IMR-90 (cell line): ENCODE data around the gene GLIS1. TPM values are rescaled to one million over a fixed set of nuclear protein-coding genes. Genes with fewer than 3 reads are reported as not detected.

Experiments
- ATAC-seq: fragments of 200-7000 bp; cut with Tn5 transposase; 2 replicates; pipeline ENCODE4 v1.9.1; 2020; ENCODE audit warnings: low read depth, mild to moderate bottlenecking, moderate library complexity
- BruUV-seq: library from RNA; stranded (reverse); fragments of 400-500 nt; replicated peaks from 2 replicates; lab custom pipeline; 2021; lab: Mats Ljungman, UMichigan
- CTCF ChIA-PET: fragments of 300-600 bp; formaldehyde crosslinking; extraction: SDS; loops from one replicate; lab custom pipeline; 2021; ENCODE audit warnings: antibody characterized with exemption; lab: Yijun Ruan, JAX
- POLR2A ChIA-PET: fragments of 300-600 bp; sonication (Branson Sonifier 250); formaldehyde crosslinking; loops from one replicate; lab custom pipeline; 2022; ENCODE audit warnings: antibody characterized with exemption; ENCODE audit not compliant: unreplicated experiment; lab: Charles Lee
- DNase-seq: peaks from one replicate; pipeline ENCODE4 v3.0.0; 2013
- H2AFZ ChIP-seq: replicated peaks from 2 replicates; pipeline ENCODE3; 2013; ENCODE audit warnings: low read length, mild to moderate bottlenecking; ENCODE audit not compliant: poor library complexity
- H2AK5ac ChIP-seq: 2 replicates; pipeline ENCODE4 v1.6.1; 2013; ENCODE audit warnings: low read depth, low read length, inconsistent platforms
- H2AK9ac ChIP-seq: replicated peaks from 2 replicates; pipeline ENCODE3; 2013; ENCODE audit warnings: mild to moderate bottlenecking, low read depth, low read length, moderate library complexity; ENCODE audit not compliant: poor library complexity
- H2BK120ac ChIP-seq: 2 replicates; pipeline ENCODE4 v1.6.1; 2013; ENCODE audit warnings: low read depth, low read length, inconsistent platforms
- H2BK15ac ChIP-seq: 3 replicates; pipeline ENCODE4 v1.6.1; 2013; ENCODE audit warnings: low read depth, low read length, inconsistent platforms
- H2BK20ac ChIP-seq: 2 replicates; pipeline ENCODE4 v1.6.1; 2013; ENCODE audit warnings: low read depth, mild to moderate bottlenecking, inconsistent platforms, low read length, moderate library complexity
- H2BK5ac ChIP-seq: 2 replicates; pipeline ENCODE4 v1.6.1; 2013; ENCODE audit warnings: mild to moderate bottlenecking, low read depth, low read length, inconsistent platforms; ENCODE audit not compliant: poor library complexity, severe bottlenecking
- H3K14ac ChIP-seq: replicated peaks from 2 replicates; pipeline ENCODE4 v1.6.1; 2013; ENCODE audit warnings: low read depth, low read length, inconsistent platforms
- H3K18ac ChIP-seq: 2 replicates; pipeline ENCODE4 v1.6.1; 2013; ENCODE audit warnings: low read depth, low read length, control low read depth
- H3K23ac ChIP-seq: 2 replicates; pipeline ENCODE4 v1.6.1; 2013; ENCODE audit warnings: low read depth, low read length, inconsistent platforms
- H3K27ac ChIP-seq: 2 replicates; pipeline ENCODE4 v1.5.1; 2013; ENCODE audit warnings: mild to moderate bottlenecking, control low read depth, low read length; ENCODE audit not compliant: insufficient read depth
- H3K27me3 ChIP-seq: 2 replicates; pipeline ENCODE4 v1.6.1; 2013; ENCODE audit warnings: low read length; ENCODE audit not compliant: control insufficient read depth, insufficient read depth
- H3K36me3 ChIP-seq: 2 replicates; pipeline ENCODE4 v1.6.1; 2013; ENCODE audit warnings: low read length, mixed read lengths; ENCODE audit not compliant: control insufficient read depth, insufficient read depth
- H3K4ac ChIP-seq: 2 replicates; pipeline ENCODE4 v1.6.1; 2013; ENCODE audit warnings: low read depth, low read length, inconsistent platforms
- H3K4me1 ChIP-seq: 2 replicates; pipeline ENCODE4 v1.6.1; 2013; ENCODE audit warnings: low read length, mixed read lengths; ENCODE audit not compliant: control insufficient read depth, insufficient read depth
- H3K4me2 ChIP-seq: 2 replicates; pipeline ENCODE4 v1.6.1; 2013; ENCODE audit warnings: low read depth, mild to moderate bottlenecking, control low read depth, low read length, moderate library complexity
- H3K4me3 ChIP-seq: 2 replicates; pipeline ENCODE4 v1.5.1; 2013; ENCODE audit warnings: low read depth, mild to moderate bottlenecking, control low read depth, low read length, moderate library complexity; ENCODE audit not compliant: insufficient read depth
- H3K56ac ChIP-seq: 2 replicates; pipeline ENCODE4 v1.6.1; 2013; ENCODE audit warnings: low read length, inconsistent platforms; ENCODE audit not compliant: insufficient read depth; ENCODE audit errors: extremely low read depth
- H3K79me1 ChIP-seq, 2 experiments: 2 replicates each; pipeline ENCODE4 v1.6.1; 2013; ENCODE audit warnings: low read length in 2 of 2, inconsistent platforms in 1 of 2, low read depth in 1 of 2
- H3K9ac ChIP-seq: 2 replicates; pipeline ENCODE4 v1.6.1; 2013; ENCODE audit warnings: low read depth, low read length, control low read depth
- H3K9me1 ChIP-seq: 2 replicates; pipeline ENCODE4 v1.6.1; 2013; ENCODE audit warnings: low read length, inconsistent platforms; ENCODE audit not compliant: insufficient read depth
- H3K9me3 ChIP-seq: 2 replicates; pipeline ENCODE4 v1.6.1; 2013; ENCODE audit warnings: low read length; ENCODE audit not compliant: control insufficient read depth, insufficient read depth
- H4K20me1 ChIP-seq: 2 replicates; pipeline ENCODE4 v1.6.1; 2013; ENCODE audit warnings: low read length, inconsistent platforms; ENCODE audit not compliant: insufficient read depth
- H4K5ac ChIP-seq: 2 replicates; pipeline ENCODE4 v1.6.1; 2013; ENCODE audit warnings: mild to moderate bottlenecking, low read depth, low read length, control low read depth
- H4K8ac ChIP-seq, 2 experiments: 2 replicates each; pipeline ENCODE4 v1.6.1; 2013; ENCODE audit warnings: low read depth in 2 of 2, low read length in 2 of 2, control low read depth in 1 of 2, inconsistent platforms in 1 of 2
- H4K91ac ChIP-seq: 2 replicates; pipeline ENCODE4 v1.6.1; 2013; ENCODE audit warnings: low read depth, low read length, inconsistent platforms; ENCODE audit not compliant: insufficient read depth
- FOS ChIP-seq: fragments of 150-350 bp; IDR thresholded peaks from 2 replicates; pipeline ENCODE4 v1.6.1; 2016; ENCODE audit warnings: low read depth, low read length
- MXI1 ChIP-seq: IDR thresholded peaks from 2 replicates; pipeline ENCODE4 v1.6.1; 2012; ENCODE audit warnings: low read depth, mild to moderate bottlenecking, low read length, moderate library complexity, borderline replicate concordance
- NFE2L2 ChIP-seq: fragments of 150-350 bp; IDR thresholded peaks from 2 replicates; pipeline ENCODE4 v1.6.1; 2016; ENCODE audit warnings: low read depth, mild to moderate bottlenecking, low read length
- RAD21 ChIP-seq: IDR thresholded peaks from 2 replicates; pipeline ENCODE4 v1.6.1; 2012; ENCODE audit warnings: low read length, improper control_type of control experiment
- RFX5 ChIP-seq: IDR thresholded peaks from 2 replicates; pipeline ENCODE4 v1.8.0; 2012; ENCODE audit warnings: low read depth, mild to moderate bottlenecking, low read length, moderate library complexity
- SMC3 ChIP-seq: fragments of 150-350 bp; IDR thresholded peaks from 2 replicates; pipeline ENCODE4 v1.6.1; 2016; ENCODE audit warnings: low read depth, mild to moderate bottlenecking, antibody characterized with exemption, low read length, moderate library complexity
- WGBS, 2 experiments: methylation state at CpG; one replicate each; pipeline versions ENCODE4 v1.1.5 to v1.1.7; 2013; ENCODE audit warnings: missing lambda C conversion rate in 2 of 2; ENCODE audit not compliant: insufficient read length in 1 of 2; ENCODE audit errors: extremely low coverage in 2 of 2; 5-methylcytosine and 5-hydroxymethylcytosine counted together
- dilution Hi-C: fragments of 300-500 bp; cut with HindIII; formaldehyde crosslinking; loops from one replicate; pipeline ENCODE4 v1.14.3; 2018; ENCODE audit warnings: low sequenced_read_pairs; ENCODE audit not compliant: unreplicated experiment
- in situ Hi-C: fragments of 300-500 bp; cut with MboI; formaldehyde crosslinking; loops from 3 replicates; pipeline ENCODE4 v1.14.3; 2019; ENCODE audit warnings: low sequenced_read_pairs, inconsistent platforms, mixed read lengths
- intact Hi-C: fragments of 100-400 bp; cut with micrococcal nuclease; formaldehyde crosslinking; loops from 2 replicates; pipeline ENCODE4 v1.10.0; 2022
- polyA plus RNA-seq, 3 experiments: library from polyadenylated mRNA; depleted of rRNA; stranded (reverse); fragments of >200 nt; gene quantifications; 2 replicates each; pipeline ENCODE4 v1.2.3, GENCODE V29; 2012; ENCODE audit warnings: low replicate concordance in 1 of 3
- total RNA-seq: library from RNA; depleted of rRNA; stranded (reverse); fragments of >200 nt; gene quantifications from 2 replicates; pipeline ENCODE4 v1.2.3, GENCODE V29; 2012
- TF ChIP-seq, protein P1 (sequence below): fragments of 150-350 bp; IDR thresholded peaks from 2 replicates; pipeline ENCODE4 v1.6.1; 2016; ENCODE audit warnings: low read depth, mild to moderate bottlenecking, low read length, moderate library complexity, borderline replicate concordance
- TF ChIP-seq, protein P2 (sequence below): fragments of 150-350 bp; IDR thresholded peaks from 2 replicates; pipeline ENCODE4 v1.6.1; 2017; ENCODE audit warnings: mild to moderate bottlenecking, antibody characterized with exemption, low read length, low read depth

Gene GLIS1
- total and polyA plus RNA-seq, 2 of the 4 experiments (the other 2 are of a cell fraction) = 0.18 to 2.3 TPM

DNA sequence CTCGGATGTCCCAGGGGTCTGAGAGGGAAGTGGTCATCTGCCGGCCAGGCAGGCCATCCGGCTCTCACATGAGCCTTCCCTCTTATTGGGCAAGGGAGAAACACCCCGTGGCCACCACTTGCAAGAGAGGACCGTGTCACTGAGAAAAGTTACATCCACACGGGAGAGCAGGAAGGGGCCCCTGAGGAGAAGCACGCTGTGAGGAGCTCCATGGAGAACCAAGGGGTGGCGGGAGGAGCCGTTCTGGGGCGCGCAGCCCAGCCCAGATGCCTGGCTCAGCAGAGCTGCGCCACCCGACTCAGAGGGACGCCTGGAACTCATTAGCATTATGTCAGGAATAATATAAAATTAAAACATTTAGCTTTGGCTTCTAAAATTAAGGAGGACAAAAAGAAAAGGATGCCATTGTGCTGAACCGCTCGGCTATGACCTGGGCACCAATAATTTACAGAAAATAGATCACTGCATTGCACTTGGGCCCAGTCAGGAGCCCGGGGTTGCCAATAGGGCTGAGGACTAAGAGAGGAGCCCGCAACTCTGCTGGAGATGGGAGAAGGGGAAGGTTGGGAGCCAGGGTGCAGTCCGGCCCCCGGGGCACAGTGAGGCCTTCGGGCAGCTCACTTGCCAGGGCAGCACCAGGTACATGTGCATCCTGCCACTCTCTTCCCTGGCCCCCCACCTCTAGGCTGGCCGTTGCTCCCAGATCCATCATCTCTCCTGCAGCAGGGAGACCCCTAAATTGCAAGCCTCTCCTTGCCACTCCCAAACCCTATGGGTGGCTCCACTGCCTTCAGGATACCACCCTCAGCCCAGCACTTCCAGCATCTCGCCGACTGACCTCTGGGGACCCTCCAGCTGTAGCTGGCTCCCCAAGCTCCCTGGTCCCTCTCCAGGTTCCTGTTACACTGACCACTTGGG lies 194.9 kb downstream of the GLIS1 start:
- no peak overlapping the region for H3K27ac ChIP-seq
- H2BK5ac ChIP-seq = no peak overlapping the region
- H3K36me3 ChIP-seq = no peaks in the 10 kb centered on the region
- peaks cover 28% of the 10 kb centered on the region for H3K4me1 ChIP-seq
- H3K4ac ChIP-seq = peak overlapping the region; percentile 94; the same call in 1 of the 2 replicates
- BruUV-seq = no TSS peak
- dilution Hi-C loops = no loop called here
- TF ChIP-seq, protein P1, sequence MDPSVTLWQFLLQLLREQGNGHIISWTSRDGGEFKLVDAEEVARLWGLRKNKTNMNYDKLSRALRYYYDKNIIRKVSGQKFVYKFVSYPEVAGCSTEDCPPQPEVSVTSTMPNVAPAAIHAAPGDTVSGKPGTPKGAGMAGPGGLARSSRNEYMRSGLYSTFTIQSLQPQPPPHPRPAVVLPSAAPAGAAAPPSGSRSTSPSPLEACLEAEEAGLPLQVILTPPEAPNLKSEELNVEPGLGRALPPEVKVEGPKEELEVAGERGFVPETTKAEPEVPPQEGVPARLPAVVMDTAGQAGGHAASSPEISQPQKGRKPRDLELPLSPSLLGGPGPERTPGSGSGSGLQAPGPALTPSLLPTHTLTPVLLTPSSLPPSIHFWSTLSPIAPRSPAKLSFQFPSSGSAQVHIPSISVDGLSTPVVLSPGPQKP = no peak
- TF ChIP-seq MXI1 = no peak
- no peak for TF ChIP-seq RAD21
- TF ChIP-seq, protein P2, sequence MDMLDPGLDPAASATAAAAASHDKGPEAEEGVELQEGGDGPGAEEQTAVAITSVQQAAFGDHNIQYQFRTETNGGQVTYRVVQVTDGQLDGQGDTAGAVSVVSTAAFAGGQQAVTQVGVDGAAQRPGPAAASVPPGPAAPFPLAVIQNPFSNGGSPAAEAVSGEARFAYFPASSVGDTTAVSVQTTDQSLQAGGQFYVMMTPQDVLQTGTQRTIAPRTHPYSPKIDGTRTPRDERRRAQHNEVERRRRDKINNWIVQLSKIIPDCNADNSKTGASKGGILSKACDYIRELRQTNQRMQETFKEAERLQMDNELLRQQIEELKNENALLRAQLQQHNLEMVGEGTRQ = no peak
- TF ChIP-seq NFE2L2 = no peak
- no peak for TF ChIP-seq SMC3
- TF ChIP-seq FOS = no peak
- no peak for TF ChIP-seq RFX5
- no peak overlapping the region for H3K4me3 ChIP-seq
- no peak overlapping the region for H3K4me2 ChIP-seq
- peak overlapping the region; percentile 23; the same call in 1 of the 2 replicates for H2BK120ac ChIP-seq
- H3K79me1 ChIP-seq = peaks cover 0 to 24% of the 10 kb centered on the region in 2 experiments; a peak in 2 of 4 replicates
- WGBS, 2 experiments = 75% methylated on average over 6 of the region's 24 CpGs; no CpG with 5 or more reads in 1 of the 2 experiments
- CTCF ChIA-PET = no interaction called here
- 0 out of 2 replicates have a peak overlapping the region, but pooled peaks have one; percentile 4 for H3K14ac ChIP-seq
- no peaks in the 10 kb centered on the region for H3K9me3 ChIP-seq
- POLR2A ChIA-PET = no interaction called here
- H4K5ac ChIP-seq = no peak overlapping the region
- no peak overlapping the region for H3K9ac ChIP-seq
- H2BK20ac ChIP-seq = peak overlapping the region; percentile 82; the same call in 1 of the 2 replicates
- DNase-seq (no peak), ATAC-seq (no peak)
- H3K27me3 ChIP-seq = no peaks in the 10 kb centered on the region
- H4K20me1 ChIP-seq = no peaks in the 10 kb centered on the region
- in situ Hi-C loops = no loop called here
- no peak overlapping the region for H3K18ac ChIP-seq
- H4K91ac ChIP-seq = no peak overlapping the region
- H2AFZ ChIP-seq = no peak overlapping the region
- H3K9me1 ChIP-seq = peaks cover 30% of the 10 kb centered on the region
- H2AK5ac ChIP-seq = no peak overlapping the region
- 0 out of 3 replicates have a peak overlapping the region, but pooled peaks have one; percentile 57 for H2BK15ac ChIP-seq
- peak overlapping the region; percentile 58 for H2AK9ac ChIP-seq
- H3K23ac ChIP-seq = no peak overlapping the region
- no peak overlapping the region for H4K8ac ChIP-seq
- no peak overlapping the region for H3K56ac ChIP-seq
- intact Hi-C loops = no loop called here
